ENCODE results near the gene MRPL45. TPM values are rescaled to one million over a fixed set of nuclear protein-coding genes. Genes with fewer than 3 reads are reported as not detected.
"Not testable (repeated sequence)": the region's sequence is repeated elsewhere in the genome, so short reads cannot be mapped to it uniquely, and the experiment has no call there.

The MRPL45 gene
- total RNA-seq (2014; rRNA removed; shearing (Covaris generic)) (63.9 and 65.7 TPM in 2 replicates), polyA plus RNA-seq (2016; fragmentation: Nextera tagmentation; extraction: Ambion mirVana) (42.6 and 43.5 TPM in 2 replicates)
- long read RNA-seq, transcript MRPL45-203 (8 exons, 1,705 nt): major isoform, 77 of 90 reads
- long read RNA-seq, partial matches to known transcripts: 6 of 90 reads
- long read RNA-seq, other reads (novel, unspliced or antisense): 6 of 90 reads

GRCh38 chr17:38296834-38297517 is at the start of gene MRPL45:
Gene MRPL45, plus strand, starts transcription at chr17:38297168. Its CDS starts 16 bp downstream, at chr17:38297184.
- peak within 1 kb of the TSS; percentile 80 for H3K4me2 ChIP-seq
- not testable (repeated sequence) for H3K4me1 Mint-ChIP-seq; H3K27me3 ChIP-seq (ENCODE audit: insufficient read depth); H3F3A ChIP-seq (replicated peaks; ENCODE audit: low read depth); H4K20me1 ChIP-seq (replicated peaks; ENCODE audit: insufficient read depth); H3K9me3 Mint-ChIP-seq; H3K27me3 Mint-ChIP-seq (ENCODE audit: insufficient read depth, low read depth, poor library complexity); H3K36me3 ChIP-seq (ENCODE audit: insufficient read depth); H3K4me1 ChIP-seq (ENCODE audit: insufficient read depth); H3K9me2 ChIP-seq (ENCODE audit: insufficient read depth); H3K79me2 ChIP-seq (replicated peaks; ENCODE audit: insufficient read depth); H2AFZ ChIP-seq
- H3K27ac ChIP-seq (ENCODE audit: low read depth): peak within 1 kb of the TSS; percentile 85; the same call in 1 of the 2 replicates
- peak within 1 kb of the TSS; percentile 75 for H3K4me3 ChIP-seq
- Mint-ChIP-seq H3K4me3 (peak within 1 kb of the TSS; percentile 99), H3K27ac (peak within 1 kb of the TSS; percentile 99), H3K36me3 (ENCODE audit: low read depth) (peaks cover 20% of the 10 kb centered on the region; the same call in 2 of the 3 replicates)
- ATAC-seq: peak; percentile 96
- peak; percentile 98 for DNase-seq (ENCODE audit: low spot score)
- peak; percentile 47 for TF ChIP-seq POLR2AphosphoS5 (IDR thresholded peaks at IDR 0.05; ENCODE audit: low read depth)

GRCh38 chr17:38253191-38253590 is 43.8 kb upstream of the MRPL45 start:
- not testable (repeated sequence) for H3K4me2 ChIP-seq; H3K4me1 ChIP-seq (ENCODE audit: insufficient read depth); H4K20me1 ChIP-seq (replicated peaks; ENCODE audit: insufficient read depth); H3K36me3 Mint-ChIP-seq (ENCODE audit: low read depth); DNase-seq (ENCODE audit: low spot score); H3K9me2 ChIP-seq (ENCODE audit: insufficient read depth); H3K27me3 Mint-ChIP-seq (ENCODE audit: insufficient read depth, low read depth, poor library complexity); H3F3A ChIP-seq (replicated peaks; ENCODE audit: low read depth); H3K4me1 Mint-ChIP-seq; H3K4me3 ChIP-seq; H3K9me3 Mint-ChIP-seq; ATAC-seq; H3K4me3 Mint-ChIP-seq; H3K27ac ChIP-seq (ENCODE audit: low read depth); H2AFZ ChIP-seq; H3K36me3 ChIP-seq (ENCODE audit: insufficient read depth); H3K27me3 ChIP-seq (ENCODE audit: insufficient read depth); H3K27ac Mint-ChIP-seq
- H3K79me2 ChIP-seq (replicated peaks; ENCODE audit: insufficient read depth): peaks cover 52% of the 10 kb centered on the region

GRCh38 chr17:38254357-38254756 is 42.6 kb upstream of the MRPL45 start:
- DNase-seq (ENCODE audit: low spot score); H3K27me3 ChIP-seq (ENCODE audit: insufficient read depth); H3K9me3 Mint-ChIP-seq; H3K27me3 Mint-ChIP-seq (ENCODE audit: insufficient read depth, low read depth, poor library complexity); H3F3A ChIP-seq (replicated peaks; ENCODE audit: low read depth); H3K4me3 Mint-ChIP-seq; H4K20me1 ChIP-seq (replicated peaks; ENCODE audit: insufficient read depth); H3K4me3 ChIP-seq; H3K9me2 ChIP-seq (ENCODE audit: insufficient read depth); H2AFZ ChIP-seq; H3K4me2 ChIP-seq; H3K4me1 Mint-ChIP-seq; H3K4me1 ChIP-seq (ENCODE audit: insufficient read depth); H3K36me3 ChIP-seq (ENCODE audit: insufficient read depth); H3K27ac Mint-ChIP-seq; ATAC-seq; H3K36me3 Mint-ChIP-seq (ENCODE audit: low read depth): not testable (repeated sequence)
- Histone ChIP-seq H3K27ac (ENCODE audit: low read depth) (peak overlapping the region; percentile 74; the same call in 1 of the 2 replicates), H3K79me2 (replicated peaks; ENCODE audit: insufficient read depth) (peaks cover 52% of the 10 kb centered on the region)

- H3K4me2 ChIP-seq: 0 out of 2 replicates have a peak overlapping the region, but pooled peaks have one; percentile 38
- H3K27me3 ChIP-seq (ENCODE audit: insufficient read depth); H3F3A ChIP-seq (replicated peaks; ENCODE audit: low read depth); H3K4me1 ChIP-seq (ENCODE audit: insufficient read depth); H3K27ac Mint-ChIP-seq; H3K4me1 Mint-ChIP-seq; H2AFZ ChIP-seq; H3K9me3 Mint-ChIP-seq; H3K27me3 Mint-ChIP-seq (ENCODE audit: insufficient read depth, low read depth, poor library complexity); H3K36me3 ChIP-seq (ENCODE audit: insufficient read depth); H3K36me3 Mint-ChIP-seq (ENCODE audit: low read depth); H4K20me1 ChIP-seq (replicated peaks; ENCODE audit: insufficient read depth); H3K27ac ChIP-seq (ENCODE audit: low read depth); H3K9me2 ChIP-seq (ENCODE audit: insufficient read depth): not testable (repeated sequence)
- DNase-seq (ENCODE audit: low spot score): peak; percentile 85
- ATAC-seq: peak; percentile 85
- peak overlapping the region; percentile 53 for H3K4me3 ChIP-seq
- H3K4me3 Mint-ChIP-seq: peak overlapping the region; percentile 58; the same call in 2 of the 3 replicates
- peaks cover 33% of the 10 kb centered on the region for H3K79me2 ChIP-seq (replicated peaks; ENCODE audit: insufficient read depth)
Measured at GRCh38 chr17:38257013-38257621, 39.9 kb upstream of the MRPL45 start.

- not testable (repeated sequence) for H3K36me3 Mint-ChIP-seq (ENCODE audit: low read depth); H3K27ac Mint-ChIP-seq; H3K27me3 Mint-ChIP-seq (ENCODE audit: insufficient read depth, low read depth, poor library complexity); H3F3A ChIP-seq (replicated peaks; ENCODE audit: low read depth); DNase-seq (ENCODE audit: low spot score); H3K4me1 ChIP-seq (ENCODE audit: insufficient read depth); H2AFZ ChIP-seq; H3K4me3 Mint-ChIP-seq; H3K4me3 ChIP-seq; H3K79me2 ChIP-seq (replicated peaks; ENCODE audit: insufficient read depth); H3K27ac ChIP-seq (ENCODE audit: low read depth); H4K20me1 ChIP-seq (replicated peaks; ENCODE audit: insufficient read depth); H3K9me2 ChIP-seq (ENCODE audit: insufficient read depth); H3K9me3 Mint-ChIP-seq; H3K27me3 ChIP-seq (ENCODE audit: insufficient read depth); ATAC-seq; H3K4me1 Mint-ChIP-seq; H3K36me3 ChIP-seq (ENCODE audit: insufficient read depth); H3K4me2 ChIP-seq
Measured at GRCh38 chr17:38265974-38266506, 30.9 kb upstream of the MRPL45 start.

GRCh38 chr17:38266571-38266970 is 30.4 kb upstream of the MRPL45 start:
- ATAC-seq; H3K4me1 ChIP-seq (ENCODE audit: insufficient read depth); H3K27ac Mint-ChIP-seq; H3K4me2 ChIP-seq; H3K27me3 ChIP-seq (ENCODE audit: insufficient read depth); H3F3A ChIP-seq (replicated peaks; ENCODE audit: low read depth); H3K27me3 Mint-ChIP-seq (ENCODE audit: insufficient read depth, low read depth, poor library complexity); DNase-seq (ENCODE audit: low spot score); H3K36me3 Mint-ChIP-seq (ENCODE audit: low read depth); H3K4me3 Mint-ChIP-seq; H3K36me3 ChIP-seq (ENCODE audit: insufficient read depth); H3K79me2 ChIP-seq (replicated peaks; ENCODE audit: insufficient read depth); H3K4me3 ChIP-seq; H3K27ac ChIP-seq (ENCODE audit: low read depth); H4K20me1 ChIP-seq (replicated peaks; ENCODE audit: insufficient read depth); H3K4me1 Mint-ChIP-seq; H3K9me2 ChIP-seq (ENCODE audit: insufficient read depth); H3K9me3 Mint-ChIP-seq; H2AFZ ChIP-seq: not testable (repeated sequence)

Data from GM23338 (cell line).